Astrocyte of the spinal cord (primary cell): ENCODE data around the gene CYB561D2.

Experiments used
- DNase-seq: peaks from one replicate; pipeline ENCODE4 v3.0.0; 2011; ENCODE audit warnings: low read depth, low spot score
- H3K4me3 ChIP-seq: 2 replicates; pipeline ENCODE4 v1.5.1; 2011; ENCODE audit warnings: low read depth, mild to moderate bottlenecking, low read length, moderate library complexity
- CTCF ChIP-seq: IDR thresholded peaks from 2 replicates; pipeline ENCODE4 v1.5.1; 2012; ENCODE audit warnings: low read depth, mild to moderate bottlenecking, low read length, inconsistent platforms
- in situ Hi-C: cut with HindIII; loops from 2 replicates; pipeline ENCODE4 v1.10.0; 2017; ENCODE audit warnings: low sequenced_read_pairs

The CYB561D2 gene

GRCh38 chr3:50356553-50356952 is 5.9 kb downstream of the CYB561D2 start:
- in situ Hi-C loops, result no loop called here
- TF ChIP-seq CTCF, result no peak
- DNase-seq, result no peak
- peak overlapping the region; percentile 88 for H3K4me3 ChIP-seq

- DNase-seq, result no peak
- in situ Hi-C loops, result no loop called here
- peak overlapping the region; percentile 88 for H3K4me3 ChIP-seq
- TF ChIP-seq CTCF, result no peak
Observed at GRCh38 chr3:50357481-50357880, 6.8 kb downstream of the CYB561D2 start.

- no peak for TF ChIP-seq CTCF
- no peak for DNase-seq
- H3K4me3 ChIP-seq, result peak overlapping the region; percentile 88
- in situ Hi-C loops, result no loop called here
Observed at GRCh38 chr3:50358355-50358910, 7.8 kb downstream of the CYB561D2 start.

GRCh38 chr3:50358911-50359759 is 8.5 kb downstream of the CYB561D2 start, which contains the start of gene TMEM115:
TMEM115 (minus strand) TSS chr3:50359521; CDS start chr3:50359063, 458 bp downstream.
- no peak for TF ChIP-seq CTCF

GRCh38 chr3:50359760-50360110 is 9.1 kb downstream of the CYB561D2 start:
- in situ Hi-C loops, result no loop called here
- no peak for DNase-seq
- no peak for TF ChIP-seq CTCF
- peak overlapping the region; percentile 88 for H3K4me3 ChIP-seq

More at GRCh38 chr3:50358911-50359759, 8.5 kb downstream of the CYB561D2 start, which contains the start of gene TMEM115:
- in situ Hi-C loops, result no loop called here
- H3K4me3 ChIP-seq, result peak within 1 kb of the TSS; percentile 88
- DNase-seq, result peak; percentile 98

GRCh38 chr3:50364573-50365079 is 14.0 kb downstream of the CYB561D2 start:
- no peak for TF ChIP-seq CTCF
- in situ Hi-C loops, result no loop called here
- no peak for DNase-seq
- peak overlapping the region; percentile 31 for H3K4me3 ChIP-seq
